ENCODE data around the gene MUC15.
"Not testable (repeated sequence)": the region's sequence is repeated elsewhere in the genome, so short reads cannot be mapped to it uniquely, and the experiment has no call there.

MUC15 gene

GRCh38 chr11:26607725-26608506 lies 35.9 kb upstream of the MUC15 start:
- DNase-seq (ENCODE audit: extremely low read depth, low read depth), result no peak
- no peak overlapping the region for H3K4me3 ChIP-seq (replicated peaks; ENCODE audit: low read depth, low read length)
- TF ChIP-seq CTCF (IDR thresholded peaks at IDR 0.05; ENCODE audit: low read depth, low read length, missing control alignments), result no peak

DNA sequence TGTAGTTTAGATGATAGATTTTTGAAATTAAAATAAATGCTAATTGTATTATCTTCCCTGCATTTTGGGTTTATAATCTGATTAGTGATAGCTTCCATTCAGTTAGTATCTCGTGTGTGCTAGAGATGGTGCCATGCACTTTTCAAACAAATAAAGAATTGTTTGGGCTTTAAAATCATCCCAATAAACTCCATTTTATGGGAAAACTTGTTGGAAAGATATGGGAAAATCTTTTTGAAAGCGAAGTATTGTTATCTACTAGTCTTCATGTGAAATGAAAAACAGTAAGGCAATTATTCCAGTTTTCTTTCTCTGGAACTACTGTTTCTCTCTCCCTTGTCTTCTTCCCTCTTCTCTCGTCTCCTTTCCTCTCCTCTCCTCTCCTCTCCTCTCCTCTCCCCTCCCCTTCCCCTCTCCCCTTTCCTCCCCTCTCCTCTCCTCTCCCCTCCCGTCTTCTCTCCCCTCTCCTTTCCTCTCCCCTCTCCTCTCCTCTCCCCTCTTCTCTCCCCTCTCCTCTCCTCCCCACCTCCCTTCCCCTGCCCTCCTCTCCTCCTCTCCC lies 27.9 kb upstream of the MUC15 start:
- no peak overlapping the region for H3K4me3 ChIP-seq (replicated peaks; ENCODE audit: low read depth, low read length)
- DNase-seq (ENCODE audit: extremely low read depth, low read depth), result no peak
- no peak for TF ChIP-seq CTCF (IDR thresholded peaks at IDR 0.05; ENCODE audit: low read depth, low read length, missing control alignments)

GRCh38 chr11:26599425-26599824 lies 27.4 kb upstream of the MUC15 start:
- TF ChIP-seq CTCF (IDR thresholded peaks at IDR 0.05; ENCODE audit: low read depth, low read length, missing control alignments), result no peak
- DNase-seq (ENCODE audit: extremely low read depth, low read depth), result no peak
- H3K4me3 ChIP-seq (replicated peaks; ENCODE audit: low read depth, low read length), result no peak overlapping the region

- no peak for DNase-seq (ENCODE audit: extremely low read depth, low read depth)
- no peak for TF ChIP-seq CTCF (IDR thresholded peaks at IDR 0.05; ENCODE audit: low read depth, low read length, missing control alignments)
Observed at GRCh38 chr11:26597899-26598298, 25.8 kb upstream of the MUC15 start.

DNA sequence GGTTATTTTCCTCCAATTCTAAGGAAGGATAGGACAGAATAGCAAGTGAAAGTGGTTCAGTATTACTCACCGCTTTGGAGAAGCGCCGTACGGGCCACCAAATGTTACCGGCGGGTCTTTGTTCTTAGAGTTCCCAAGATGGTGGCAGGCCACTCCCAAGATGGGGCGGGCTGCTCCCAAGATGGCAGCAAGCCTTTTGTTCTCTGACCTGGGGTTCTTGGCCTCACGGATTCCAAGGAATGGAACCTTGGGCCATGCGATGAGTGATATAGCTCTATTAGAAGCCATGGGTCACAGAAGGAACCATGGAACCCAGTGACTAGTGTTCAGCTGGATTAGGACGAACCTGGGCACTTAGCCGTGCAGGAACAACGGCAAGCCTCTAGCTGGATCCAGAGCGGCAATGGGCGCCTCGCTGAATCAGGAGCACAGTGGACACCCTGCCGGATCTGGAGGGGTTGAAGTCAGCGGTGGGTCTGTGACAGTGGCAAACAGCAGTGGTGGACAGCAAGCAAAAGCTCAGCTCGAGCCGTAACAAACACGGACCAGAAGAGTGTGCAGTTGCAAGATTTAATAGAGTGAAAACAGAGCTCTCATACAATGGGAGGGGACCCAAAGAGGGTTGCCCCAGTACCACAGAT lies 25.1 kb upstream of the MUC15 start:
- not testable (repeated sequence) for H3K4me3 ChIP-seq (replicated peaks; ENCODE audit: low read depth, low read length); DNase-seq (ENCODE audit: extremely low read depth, low read depth)

More at GRCh38 chr11:26597899-26598298, 25.8 kb upstream of the MUC15 start:
- no peak overlapping the region for H3K4me3 ChIP-seq (replicated peaks; ENCODE audit: low read depth, low read length)

DNA sequence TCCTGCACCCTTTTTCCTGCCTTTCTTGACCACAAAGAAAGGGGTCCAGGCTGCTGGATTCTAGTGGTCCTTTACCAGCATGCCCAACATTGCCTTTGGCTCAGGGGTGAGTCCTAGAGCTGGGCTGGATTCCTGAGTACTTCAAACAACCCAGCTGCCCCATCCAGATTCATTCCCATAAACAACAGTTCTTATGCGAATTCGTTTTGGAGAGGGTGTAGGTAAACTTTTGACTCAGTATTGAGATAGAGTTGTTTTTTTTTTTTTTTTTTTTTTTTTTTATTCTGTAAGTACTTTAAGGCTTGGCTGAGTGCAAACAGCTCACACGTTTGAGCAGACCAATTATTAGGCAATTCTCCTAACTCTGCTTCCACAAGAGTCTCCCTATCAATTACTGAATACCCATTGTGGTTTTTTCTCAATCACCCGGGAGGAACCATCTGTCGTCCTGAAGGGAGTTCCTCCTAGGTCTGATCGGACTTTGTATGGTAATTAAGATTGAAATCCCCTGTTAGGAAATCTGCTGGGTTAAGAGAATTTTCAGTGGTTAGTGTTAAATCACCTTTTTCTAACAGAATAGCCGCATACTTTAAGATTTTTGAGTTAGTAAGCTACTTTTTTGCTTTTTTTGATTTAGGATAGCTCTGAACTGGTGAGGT lies 23.3 kb upstream of the MUC15 start:
- not testable (repeated sequence) for H3K4me3 ChIP-seq (replicated peaks; ENCODE audit: low read depth, low read length); DNase-seq (ENCODE audit: extremely low read depth, low read depth)

- no peak for DNase-seq (ENCODE audit: extremely low read depth, low read depth)
- no peak overlapping the region for H3K4me3 ChIP-seq (replicated peaks; ENCODE audit: low read depth, low read length)
- TF ChIP-seq CTCF (IDR thresholded peaks at IDR 0.05; ENCODE audit: low read depth, low read length, missing control alignments), result no peak
Observed at GRCh38 chr11:26593691-26594090, 21.6 kb upstream of the MUC15 start.
